GDM1 (cell line): ENCODE measurements around the gene RPP40.

Experiments used
- DNase-seq: peaks from one replicate; lab custom pipeline; 2025; lab: John Stamatoyannopoulos, UW

Gene RPP40

GRCh38 chr6:4969609-4970285 lies 34.1 kb downstream of the RPP40 start:
- DNase-seq: no peak

- DNase-seq: no peak
These were observed 36.4 kb downstream of the RPP40 start for GRCh38 chr6:4967301-4968030.

DNA sequence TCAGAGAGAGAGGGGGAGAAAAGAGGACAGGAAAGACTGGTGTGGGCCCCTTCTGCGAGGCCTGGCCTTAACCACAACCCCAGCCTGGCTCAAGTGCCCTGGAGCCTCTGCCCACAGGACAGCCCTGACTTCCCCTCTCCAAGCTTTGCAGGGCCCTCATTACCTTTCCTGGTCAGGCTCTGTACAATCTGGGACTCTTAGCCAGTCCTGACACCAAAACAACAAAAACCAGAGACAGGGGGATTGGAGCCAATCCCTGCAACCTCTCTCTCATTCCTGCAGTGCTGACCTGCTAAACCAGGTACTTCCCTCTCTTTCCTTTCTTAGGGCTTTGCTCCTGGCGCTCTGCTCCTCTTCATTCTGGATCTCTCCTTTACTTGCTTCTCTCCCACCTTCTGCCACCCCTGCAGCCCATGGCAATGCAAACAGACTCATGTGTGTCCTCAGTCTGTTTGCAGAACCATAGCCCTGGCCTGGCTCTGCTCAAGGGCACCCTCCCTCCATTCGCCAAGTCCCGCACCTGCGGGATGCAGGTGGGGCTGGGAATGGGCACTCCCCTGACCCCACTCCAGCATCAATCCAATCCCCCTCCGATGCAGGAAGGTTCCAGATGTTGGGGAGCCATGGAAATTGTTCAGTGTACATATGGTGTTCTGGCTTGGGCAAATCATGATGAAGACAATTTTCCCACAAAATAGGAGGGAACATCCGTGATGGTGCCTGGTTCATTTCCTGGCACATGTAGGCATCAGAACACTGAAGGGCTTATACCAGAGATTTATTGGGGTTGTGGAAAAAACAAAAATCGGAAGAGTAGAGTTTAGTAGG lies 38.1 kb downstream of the RPP40 start:
- no peak for DNase-seq

DNA sequence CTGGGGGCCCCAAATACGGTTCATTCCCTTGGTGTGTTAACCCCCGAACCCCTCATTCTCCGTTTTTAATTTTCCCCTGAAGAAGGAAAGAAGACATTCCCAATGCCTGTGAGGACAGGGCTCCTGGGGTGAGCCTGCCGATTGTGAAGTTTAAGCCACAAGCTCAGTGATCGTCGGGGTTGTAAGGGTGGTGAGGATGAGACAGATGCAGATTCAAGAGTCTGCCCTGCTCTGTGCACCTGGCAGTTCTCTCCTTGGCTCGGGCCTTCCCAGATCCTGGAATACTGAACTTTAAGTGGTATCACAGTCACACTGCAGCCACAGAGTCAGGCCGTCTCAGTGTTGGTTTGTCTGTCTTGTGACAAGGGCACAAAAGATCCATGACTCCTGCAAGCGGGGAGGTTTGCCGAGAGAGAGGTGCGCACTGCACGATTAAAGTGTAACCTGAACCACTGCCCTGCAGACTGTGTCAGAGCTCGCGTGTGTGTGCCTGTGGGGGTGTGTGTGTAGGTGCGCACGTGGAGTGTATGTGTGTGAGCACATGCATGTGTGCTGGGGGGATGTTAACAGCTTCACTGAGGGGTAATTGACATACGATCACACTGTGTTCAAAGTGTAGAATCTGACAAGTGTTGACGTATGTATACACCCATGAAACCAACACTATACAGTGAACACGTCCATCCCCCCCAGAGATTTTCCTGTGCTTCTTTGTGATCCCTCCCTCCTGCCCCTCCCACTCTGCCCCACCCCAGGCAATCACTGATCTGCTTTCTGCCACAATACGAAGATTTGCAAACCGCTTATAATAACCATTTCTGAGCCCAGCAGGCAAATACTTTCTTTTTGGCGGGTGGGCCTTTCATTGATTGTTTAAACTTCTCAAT lies 38.9 kb downstream of the RPP40 start:
- no peak for DNase-seq

DNA sequence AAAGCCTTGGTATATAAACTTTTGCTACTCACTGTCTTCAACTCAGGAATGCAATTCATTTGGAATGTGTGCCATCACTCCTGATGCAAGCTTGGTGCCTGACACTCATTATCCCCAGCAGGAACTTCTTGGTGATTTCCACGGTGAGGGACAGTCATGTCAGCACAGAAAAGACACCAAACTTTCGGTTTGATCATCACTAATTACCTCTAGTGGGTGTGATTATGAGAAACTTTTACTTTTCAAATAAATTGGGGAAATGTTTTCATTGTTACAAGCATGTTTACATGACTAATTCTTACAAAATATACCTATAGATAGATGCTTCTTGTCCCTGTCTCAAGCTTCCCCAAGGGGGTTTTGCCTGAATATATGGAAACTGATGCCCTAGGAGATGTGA lies 40.9 kb downstream of the RPP40 start:
- DNase-seq: no peak

- DNase-seq: no peak
These were observed 42.3 kb downstream of the RPP40 start for GRCh38 chr6:4961322-4962168.

GRCh38 chr6:4958624-4959023 lies 45.2 kb downstream of the RPP40 start:
- DNase-seq: no peak

GRCh38 chr6:4957521-4958231 lies 46.2 kb downstream of the RPP40 start:
- DNase-seq: no peak

DNA sequence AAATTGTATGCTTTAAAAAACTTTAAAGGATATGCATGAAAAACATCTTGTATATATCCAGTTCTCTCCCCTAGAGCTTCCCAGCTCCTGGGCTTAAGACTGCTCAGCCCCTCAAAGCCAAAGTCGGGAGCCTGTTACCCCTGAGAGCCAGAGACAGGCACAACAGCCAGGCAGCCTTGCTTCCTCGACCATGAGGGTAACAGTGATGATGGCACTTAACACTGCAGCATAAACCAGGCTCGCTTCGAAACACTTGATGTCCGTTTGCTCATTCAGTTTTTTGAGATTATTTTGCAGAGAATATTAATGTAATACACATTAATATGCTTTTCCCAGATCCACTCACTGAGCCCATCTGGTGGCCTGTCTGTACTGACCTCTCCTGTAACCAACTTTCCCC lies 47.2 kb downstream of the RPP40 start:
- no peak for DNase-seq

DNA sequence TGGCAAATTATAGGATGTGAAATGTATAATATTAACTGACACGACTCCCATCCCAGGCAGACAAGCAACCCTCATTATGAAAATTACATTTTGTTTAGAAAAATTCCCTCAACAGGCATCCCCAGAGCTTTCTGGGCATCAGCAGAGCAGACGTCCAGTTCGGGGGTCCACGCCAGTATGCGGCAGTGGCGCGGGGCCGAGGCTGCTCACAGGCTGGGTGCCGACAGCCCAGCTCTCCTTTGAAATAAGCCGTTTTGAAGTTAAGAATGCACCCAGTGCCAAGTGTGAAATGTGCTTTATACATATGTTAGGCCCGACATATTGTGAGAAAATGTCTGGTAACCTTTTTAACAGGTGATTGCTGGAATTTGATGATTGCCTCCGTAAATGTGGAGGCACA lies 50.4 kb downstream of the RPP40 start:
- DNase-seq: no peak

DNA sequence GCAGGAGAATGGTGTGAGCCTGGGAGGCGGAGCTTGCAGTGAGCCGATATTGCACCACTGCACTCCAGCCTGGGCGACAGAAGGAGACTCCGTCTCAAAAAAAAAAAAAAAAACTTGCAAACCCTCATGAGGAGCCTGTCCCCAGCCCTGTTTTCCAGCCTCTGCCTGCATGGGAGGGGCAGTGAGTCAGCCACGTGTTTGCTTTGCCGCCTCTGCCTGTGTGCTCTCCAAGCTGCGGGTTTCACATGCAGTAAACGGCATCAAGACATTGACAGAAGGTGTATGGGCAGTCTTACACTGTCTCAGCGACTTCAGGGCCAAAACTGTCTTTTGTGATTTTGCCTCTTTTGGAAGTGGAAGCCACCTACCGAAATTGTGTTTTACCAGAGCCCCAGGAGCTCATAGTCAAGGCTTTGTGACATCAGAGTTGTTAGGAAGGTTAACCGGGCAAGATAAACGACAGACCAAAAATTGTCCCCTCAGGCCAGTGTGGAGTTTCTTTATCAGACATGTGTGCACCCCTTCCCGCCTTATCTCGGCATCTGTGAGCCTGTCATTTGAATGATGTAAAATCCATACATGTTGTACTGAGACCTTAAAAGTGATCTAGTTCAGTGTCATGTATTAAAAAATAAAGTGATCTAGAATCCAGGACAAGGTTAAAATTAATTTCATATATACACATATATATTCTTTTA lies 52.9 kb downstream of the RPP40 start:
- DNase-seq: no peak

DNA sequence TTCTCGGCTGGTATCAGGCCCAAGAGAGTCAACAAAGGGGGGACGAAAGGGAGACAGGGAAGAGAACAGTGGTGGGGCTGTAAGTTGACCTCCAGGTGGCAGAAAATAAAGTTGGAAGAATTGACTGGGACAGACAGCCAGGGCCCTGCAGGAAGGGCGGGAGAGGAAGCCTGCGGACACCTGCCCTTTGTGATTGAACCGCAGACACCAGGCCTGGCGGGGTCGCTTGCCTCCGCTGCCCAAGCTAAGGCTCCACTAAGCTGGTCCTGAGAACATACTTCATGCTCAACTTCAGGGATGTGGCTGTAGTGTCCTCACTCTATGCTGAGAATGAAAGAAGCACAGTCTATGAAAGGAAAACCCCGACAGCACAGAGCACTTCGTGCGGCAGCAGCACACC lies 53.8 kb downstream of the RPP40 start:
- DNase-seq: no peak

GRCh38 chr6:4948781-4949450 lies 54.9 kb downstream of the RPP40 start:
- no peak for DNase-seq

- DNase-seq: no peak
These were observed 56.1 kb downstream of the RPP40 start for GRCh38 chr6:4947716-4948115.

- DNase-seq: no peak
These were observed 57.3 kb downstream of the RPP40 start for GRCh38 chr6:4946521-4946920.
